SK-N-MC (cell line): Measurements from ENCODE around the gene RESF1.

ENCODE experiments used
- EZH2 ChIP-seq: fragments of 200-600 bp; sonication (generic); IDR thresholded peaks from one replicate; pipeline ENCODE4 v1.6.1; 2017; ENCODE audit warnings: antibody characterized with exemption
- POLR2AphosphoS5 ChIP-seq: IDR thresholded peaks from 2 replicates; pipeline ENCODE4 v1.6.1; 2012; ENCODE audit warnings: mild to moderate bottlenecking, low read depth, low read length, borderline replicate concordance

DNA sequence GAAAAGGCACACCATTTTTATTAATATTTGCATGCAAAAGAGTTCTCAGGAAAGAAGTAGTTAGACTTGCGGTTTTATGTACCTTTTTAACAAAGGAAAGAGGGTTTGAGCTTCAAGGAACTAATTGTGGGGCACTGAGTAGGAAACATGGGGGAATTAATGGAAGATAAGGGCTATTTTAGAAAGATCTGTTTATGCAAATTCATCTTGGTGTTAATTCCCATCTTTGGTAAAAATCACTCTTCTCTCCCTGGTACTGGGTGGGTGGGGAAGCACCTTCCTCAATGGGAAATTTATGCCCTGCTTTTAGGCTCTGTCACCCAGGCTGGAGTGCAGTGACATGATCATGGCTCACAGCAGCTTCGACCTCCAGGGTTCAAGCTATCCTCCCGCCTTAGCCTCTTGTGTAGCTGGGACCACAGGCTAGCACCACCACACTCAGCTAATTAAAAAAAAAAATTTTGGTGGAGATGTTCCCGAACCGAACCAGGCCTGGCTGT, 30.1 kb upstream of the RESF1 start:
- TF ChIP-seq EZH2 (no peak), POLR2AphosphoS5 (no peak)
